H1 (cell line): ENCODE measurements around the gene ZNRF2.

Experiments
- CREB1 ChIP-seq: IDR thresholded peaks from 2 replicates; pipeline ENCODE4 v1.6.1; 2012; ENCODE audit warnings: inconsistent platforms
- CTCF ChIP-seq, 3 experiments: IDR thresholded peaks; 1 replicate in 2 of 3; 2 replicates in 1 of 3; pipeline versions ENCODE4 v1.5.1 to v1.6.1; 2011; ENCODE audit warnings: low read length in 3 of 3, mild to moderate bottlenecking in 3 of 3, inconsistent platforms in 2 of 3, low read depth in 1 of 3, moderate library complexity in 1 of 3; ENCODE audit not compliant: insufficient read depth in 1 of 3; ENCODE audit errors: control extremely low read depth in 1 of 3
- KDM4A ChIP-seq: IDR thresholded peaks from one replicate; pipeline ENCODE4 v1.7.1; 2012; ENCODE audit warnings: low read depth, mild to moderate bottlenecking, moderate library complexity, low read length, inconsistent platforms; ENCODE audit not compliant: severe bottlenecking
- POLR2A ChIP-seq, 2 experiments: IDR thresholded peaks; 1 replicate in 1 of 2; 2 replicates in 1 of 2; pipeline ENCODE4 v1.6.1; 2011; ENCODE audit warnings: low read depth in 2 of 2, low read length in 2 of 2, mild to moderate bottlenecking in 2 of 2; ENCODE audit errors: control extremely low read depth in 1 of 2
- SRF ChIP-seq: IDR thresholded peaks from 2 replicates; pipeline ENCODE4 v1.6.1; 2011; ENCODE audit warnings: mild to moderate bottlenecking, low read depth, low read length, moderate library complexity
- TAF1 ChIP-seq: IDR thresholded peaks from 2 replicates; pipeline ENCODE4 v1.6.1; 2011; ENCODE audit warnings: mild to moderate bottlenecking, low read depth, low read length

- no peak for TF ChIP-seq POLR2A (IDR thresholded peaks at IDR 0.05; ENCODE audit: control extremely low read depth in 1 of 2, low read depth in 2 of 2, low read length in 2 of 2)
- TF ChIP-seq KDM4A = no peak
- TF ChIP-seq SRF = no peak
- no peak for TF ChIP-seq TAF1
- no peak for TF ChIP-seq CTCF (IDR thresholded peaks at IDR 0.05; ENCODE audit: control extremely low read depth in 1 of 3, insufficient read depth in 1 of 3, low read depth in 1 of 3, low read length in 3 of 3)
- TF ChIP-seq CREB1 = no peak
Observed at GRCh38 chr7:30363778-30364563, 79.6 kb downstream of the ZNRF2 start.
